ENCODE measurements around the gene PPFIBP1. TPM values are rescaled to one million over a fixed set of nuclear protein-coding genes. Genes with fewer than 3 reads are reported as not detected.

The PPFIBP1 gene
- total RNA-seq, 2 donors from 2014 or later = 63.9 to 67.5 TPM

DNA sequence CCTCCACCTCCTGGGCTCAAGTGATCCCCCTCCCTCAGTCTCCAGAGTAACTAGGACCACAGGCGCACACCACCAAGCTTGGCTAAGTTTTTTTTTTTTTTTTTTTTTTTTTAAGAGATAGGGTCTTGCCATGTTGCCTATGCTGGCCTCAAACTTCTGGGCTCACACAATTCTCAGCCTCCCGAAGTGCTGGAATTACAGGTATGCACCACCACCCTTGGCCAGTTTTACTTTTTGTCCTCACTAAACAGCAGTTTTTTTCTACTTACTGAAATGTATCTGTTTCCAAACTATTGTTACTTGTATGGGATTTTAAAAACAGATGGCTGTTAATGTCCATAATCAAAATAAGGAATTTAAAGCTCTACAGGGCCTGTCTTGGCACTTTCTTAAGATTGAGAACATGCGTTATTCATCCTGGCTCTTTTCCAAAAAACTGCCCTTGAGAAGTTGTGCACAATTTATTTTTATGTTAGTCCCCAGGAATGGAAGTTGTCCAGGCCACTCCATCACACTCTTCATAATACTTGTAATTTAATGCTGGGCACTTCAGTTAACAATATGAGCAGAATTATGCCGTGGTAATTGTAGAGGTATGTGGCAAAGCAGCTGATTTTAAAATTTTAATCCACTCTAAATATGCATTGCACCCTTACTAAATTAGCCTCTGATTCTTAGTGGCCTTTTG lies 120.3 kb downstream of the PPFIBP1 start:
- Histone ChIP-seq H3K36me3 (replicated peaks in 1 of 2; ENCODE audit: insufficient read depth in 1 of 2, low read depth in 2 of 2) (no peaks in the 10 kb centered on the region), H3K4me1 (no peaks in the 10 kb centered on the region), H3K27ac (no peak overlapping the region), H3K9me3 (no peaks in the 10 kb centered on the region), H3K4me3 (no peak overlapping the region), H3K27me3 (no peaks in the 10 kb centered on the region)
- TF ChIP-seq POLR2A (IDR thresholded peaks at IDR 0.05) = no peak
- TF ChIP-seq, protein P1, sequence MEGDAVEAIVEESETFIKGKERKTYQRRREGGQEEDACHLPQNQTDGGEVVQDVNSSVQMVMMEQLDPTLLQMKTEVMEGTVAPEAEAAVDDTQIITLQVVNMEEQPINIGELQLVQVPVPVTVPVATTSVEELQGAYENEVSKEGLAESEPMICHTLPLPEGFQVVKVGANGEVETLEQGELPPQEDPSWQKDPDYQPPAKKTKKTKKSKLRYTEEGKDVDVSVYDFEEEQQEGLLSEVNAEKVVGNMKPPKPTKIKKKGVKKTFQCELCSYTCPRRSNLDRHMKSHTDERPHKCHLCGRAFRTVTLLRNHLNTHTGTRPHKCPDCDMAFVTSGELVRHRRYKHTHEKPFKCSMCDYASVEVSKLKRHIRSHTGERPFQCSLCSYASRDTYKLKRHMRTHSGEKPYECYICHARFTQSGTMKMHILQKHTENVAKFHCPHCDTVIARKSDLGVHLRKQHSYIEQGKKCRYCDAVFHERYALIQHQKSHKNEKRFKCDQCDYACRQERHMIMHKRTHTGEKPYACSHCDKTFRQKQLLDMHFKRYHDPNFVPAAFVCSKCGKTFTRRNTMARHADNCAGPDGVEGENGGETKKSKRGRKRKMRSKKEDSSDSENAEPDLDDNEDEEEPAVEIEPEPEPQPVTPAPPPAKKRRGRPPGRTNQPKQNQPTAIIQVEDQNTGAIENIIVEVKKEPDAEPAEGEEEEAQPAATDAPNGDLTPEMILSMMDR (IDR thresholded peaks at IDR 0.05) = no peak
- DNase-seq (no peak), ATAC-seq (no peak)
- intact Hi-C loops (cut with DNase I) = no loop called here
- WGBS, 2 donors = 63 to 81% methylated on average over 4 of the region's 4 CpGs

DNA sequence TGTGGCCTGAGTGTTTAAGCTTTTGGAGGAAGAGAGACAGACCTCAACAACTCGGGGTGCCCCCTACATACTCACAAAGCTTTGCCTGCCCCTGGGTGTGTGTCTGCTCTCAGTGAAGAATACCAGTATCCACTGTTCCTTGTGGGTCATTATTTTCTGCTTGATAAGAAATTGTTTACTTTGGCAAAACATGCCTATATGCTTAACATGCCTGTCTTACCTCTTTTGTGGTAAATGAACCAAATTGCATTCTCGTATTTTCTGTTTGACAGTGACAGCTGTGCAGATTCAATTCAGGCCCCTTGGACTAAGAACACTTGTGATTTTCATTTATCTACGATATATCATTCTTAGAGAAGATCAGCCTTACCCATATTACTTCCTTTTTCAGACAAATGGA lies 121.7 kb downstream of the PPFIBP1 start:
- Histone ChIP-seq H3K27me3 (no peaks in the 10 kb centered on the region), H3K9me3 (no peaks in the 10 kb centered on the region), H3K27ac (no peak overlapping the region), H3K36me3 (replicated peaks in 1 of 2; ENCODE audit: insufficient read depth in 1 of 2, low read depth in 2 of 2) (no peaks in the 10 kb centered on the region), H3K4me1 (no peaks in the 10 kb centered on the region), H3K4me3 (no peak overlapping the region)
- TF ChIP-seq, protein P1 (IDR thresholded peaks at IDR 0.05) = no peak
- no peak for TF ChIP-seq POLR2A (IDR thresholded peaks at IDR 0.05)
- ATAC-seq (no peak), DNase-seq (no peak)
- 76 to 80% methylated on average over 3 of the region's 3 CpGs for WGBS, 2 donors
- intact Hi-C loops (cut with DNase I) = no loop called here

DNA sequence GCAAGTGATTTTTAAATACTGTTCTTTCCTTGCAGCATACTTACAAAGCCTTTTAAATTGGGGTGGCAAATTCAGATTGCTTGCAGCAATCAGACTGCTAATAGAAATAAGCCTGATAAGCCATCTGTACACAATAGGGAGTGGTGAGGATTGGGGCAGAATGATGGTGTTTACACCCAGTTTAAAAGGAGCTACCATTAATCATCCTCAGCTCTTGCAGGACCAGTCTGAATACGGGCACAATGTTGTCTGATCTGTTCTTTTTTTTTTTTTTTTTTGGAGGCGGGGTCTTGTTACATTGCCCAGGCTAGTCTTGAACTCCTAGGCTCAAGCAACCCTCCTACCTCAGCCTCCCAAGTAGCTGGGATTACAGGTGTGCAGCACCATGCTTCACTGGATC lies 122.1 kb downstream of the PPFIBP1 start:
- WGBS, 2 donors = 44 to 52% methylated on average over 2 of the region's 2 CpGs
- Histone ChIP-seq H3K27ac (no peak overlapping the region), H3K36me3 (replicated peaks in 1 of 2; ENCODE audit: insufficient read depth in 1 of 2, low read depth in 2 of 2) (no peaks in the 10 kb centered on the region), H3K9me3 (no peaks in the 10 kb centered on the region), H3K4me1 (no peaks in the 10 kb centered on the region), H3K4me3 (no peak overlapping the region), H3K27me3 (no peaks in the 10 kb centered on the region)
- TF ChIP-seq, protein P1 (IDR thresholded peaks at IDR 0.05) = no peak
- no peak for TF ChIP-seq POLR2A (IDR thresholded peaks at IDR 0.05)
- intact Hi-C loops (cut with DNase I) = no loop called here
- DNase-seq (no peak), ATAC-seq (no peak)

DNA sequence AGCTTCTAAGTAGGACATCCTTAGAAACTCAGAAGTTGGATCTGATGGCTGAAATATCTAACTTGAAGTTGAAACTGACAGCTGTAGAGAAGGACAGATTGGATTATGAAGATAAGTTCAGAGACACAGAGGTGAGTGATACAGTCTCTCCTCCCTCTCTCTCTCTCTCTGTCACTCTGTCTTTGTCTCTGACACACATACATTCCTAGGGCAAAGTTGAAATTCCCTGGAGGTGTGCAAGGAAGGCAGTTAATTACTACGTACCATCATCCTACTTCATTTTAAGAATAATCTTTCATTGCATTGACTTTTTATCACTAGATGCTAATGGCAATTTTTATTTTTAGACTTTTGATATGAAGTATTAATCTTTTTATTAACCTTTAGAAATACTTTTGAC lies 126.0 kb downstream of the PPFIBP1 start:
- TF ChIP-seq, protein P1 (IDR thresholded peaks at IDR 0.05) = no peak
- no peak for TF ChIP-seq POLR2A (IDR thresholded peaks at IDR 0.05)
- no peak overlapping the region for H3K4me3 ChIP-seq
- DNase-seq (no peak), ATAC-seq (no peak)
- no peaks in the 10 kb centered on the region for H3K27me3 ChIP-seq
- intact Hi-C loops (cut with DNase I) = loop anchor here (5.0 kb wide), 1 partner anchor 213 kb away; no protein-coding TSS in a partner anchor
- 96 to 97% methylated on average over 1 of the region's 1 CpG for WGBS, 2 donors
- no peak overlapping the region for H3K27ac ChIP-seq
- no peaks in the 10 kb centered on the region for H3K9me3 ChIP-seq
- no peaks in the 10 kb centered on the region for H3K4me1 ChIP-seq
- H3K36me3 ChIP-seq (replicated peaks in 1 of 2; ENCODE audit: insufficient read depth in 1 of 2, low read depth in 2 of 2) = no peaks in the 10 kb centered on the region

DNA sequence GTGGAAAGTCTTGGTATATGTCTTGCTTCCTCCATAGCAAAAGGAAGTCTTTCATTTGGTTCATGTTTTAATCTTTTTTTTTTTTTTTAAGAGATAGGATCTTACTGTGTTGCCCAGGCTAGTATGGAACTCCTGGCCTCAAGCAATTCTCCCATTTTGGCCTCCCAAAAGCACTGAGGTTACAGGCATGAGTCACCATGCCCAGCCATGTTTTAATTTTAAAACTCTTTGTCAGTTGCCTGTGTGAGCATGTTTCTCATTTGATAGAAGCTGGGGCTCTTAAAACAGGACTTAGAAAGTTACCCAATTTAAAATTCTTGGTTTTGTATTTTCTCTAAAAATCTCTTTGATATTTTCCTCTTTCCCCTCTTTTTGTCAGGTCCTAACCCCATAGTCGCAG lies 127.2 kb downstream of the PPFIBP1 start:
- no peak overlapping the region for H3K4me3 ChIP-seq
- TF ChIP-seq POLR2A (IDR thresholded peaks at IDR 0.05) = no peak
- TF ChIP-seq, protein P1 (IDR thresholded peaks at IDR 0.05) = no peak
- H3K27ac ChIP-seq = no peak overlapping the region
- ATAC-seq (no peak), DNase-seq (no peak)
- H3K9me3 ChIP-seq = no peaks in the 10 kb centered on the region
- H3K4me1 ChIP-seq = no peaks in the 10 kb centered on the region
- intact Hi-C loops (cut with DNase I) = loop anchor here (5.0 kb wide), 1 partner anchor 214 kb away; no protein-coding TSS in a partner anchor
- H3K27me3 ChIP-seq = no peaks in the 10 kb centered on the region
- 94 to 96% methylated on average over 1 of the region's 1 CpG for WGBS, 2 donors
- no peaks in the 10 kb centered on the region for H3K36me3 ChIP-seq (replicated peaks in 1 of 2; ENCODE audit: insufficient read depth in 1 of 2, low read depth in 2 of 2)
